ENCODE results near the gene PSMG3.

DNA sequence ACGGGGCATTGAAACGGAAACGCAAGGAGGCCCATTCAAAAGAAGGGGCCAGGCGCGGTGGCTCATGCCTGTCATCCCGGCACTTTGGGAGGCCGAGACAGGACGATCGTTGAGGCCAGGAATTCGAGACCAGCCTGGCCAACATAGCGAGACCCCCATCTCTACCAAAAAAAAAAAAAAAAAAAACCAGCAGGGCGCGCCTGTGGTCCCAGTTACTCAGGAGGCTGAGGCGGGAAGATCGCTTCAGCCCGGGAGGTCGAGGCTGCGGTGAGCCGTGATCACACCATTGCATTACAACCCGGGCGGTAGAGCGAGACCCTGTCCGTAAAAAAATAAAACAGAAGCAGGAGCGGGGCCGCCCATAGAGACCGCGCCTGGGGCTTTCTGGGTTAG lies 396 bp downstream of the PSMG3 start:
- TF ChIP-seq, protein P1, sequence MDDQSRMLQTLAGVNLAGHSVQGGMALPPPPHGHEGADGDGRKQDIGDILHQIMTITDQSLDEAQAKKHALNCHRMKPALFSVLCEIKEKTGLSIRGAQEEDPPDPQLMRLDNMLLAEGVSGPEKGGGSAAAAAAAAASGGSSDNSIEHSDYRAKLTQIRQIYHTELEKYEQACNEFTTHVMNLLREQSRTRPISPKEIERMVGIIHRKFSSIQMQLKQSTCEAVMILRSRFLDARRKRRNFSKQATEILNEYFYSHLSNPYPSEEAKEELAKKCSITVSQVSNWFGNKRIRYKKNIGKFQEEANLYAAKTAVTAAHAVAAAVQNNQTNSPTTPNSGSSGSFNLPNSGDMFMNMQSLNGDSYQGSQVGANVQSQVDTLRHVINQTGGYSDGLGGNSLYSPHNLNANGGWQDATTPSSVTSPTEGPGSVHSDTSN (IDR thresholded peaks at IDR 0.05): no peak
- TF ChIP-seq, protein P2, sequence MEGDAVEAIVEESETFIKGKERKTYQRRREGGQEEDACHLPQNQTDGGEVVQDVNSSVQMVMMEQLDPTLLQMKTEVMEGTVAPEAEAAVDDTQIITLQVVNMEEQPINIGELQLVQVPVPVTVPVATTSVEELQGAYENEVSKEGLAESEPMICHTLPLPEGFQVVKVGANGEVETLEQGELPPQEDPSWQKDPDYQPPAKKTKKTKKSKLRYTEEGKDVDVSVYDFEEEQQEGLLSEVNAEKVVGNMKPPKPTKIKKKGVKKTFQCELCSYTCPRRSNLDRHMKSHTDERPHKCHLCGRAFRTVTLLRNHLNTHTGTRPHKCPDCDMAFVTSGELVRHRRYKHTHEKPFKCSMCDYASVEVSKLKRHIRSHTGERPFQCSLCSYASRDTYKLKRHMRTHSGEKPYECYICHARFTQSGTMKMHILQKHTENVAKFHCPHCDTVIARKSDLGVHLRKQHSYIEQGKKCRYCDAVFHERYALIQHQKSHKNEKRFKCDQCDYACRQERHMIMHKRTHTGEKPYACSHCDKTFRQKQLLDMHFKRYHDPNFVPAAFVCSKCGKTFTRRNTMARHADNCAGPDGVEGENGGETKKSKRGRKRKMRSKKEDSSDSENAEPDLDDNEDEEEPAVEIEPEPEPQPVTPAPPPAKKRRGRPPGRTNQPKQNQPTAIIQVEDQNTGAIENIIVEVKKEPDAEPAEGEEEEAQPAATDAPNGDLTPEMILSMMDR (IDR thresholded peaks at IDR 0.05): no peak
- TF ChIP-seq MAFK (IDR thresholded peaks at IDR 0.05; ENCODE audit: partially characterized antibody): no peak
- TF ChIP-seq, protein P3, sequence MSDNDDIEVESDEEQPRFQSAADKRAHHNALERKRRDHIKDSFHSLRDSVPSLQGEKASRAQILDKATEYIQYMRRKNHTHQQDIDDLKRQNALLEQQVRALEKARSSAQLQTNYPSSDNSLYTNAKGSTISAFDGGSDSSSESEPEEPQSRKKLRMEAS (IDR thresholded peaks at IDR 0.05): no peak; the same call in 1 of the 2 replicates
- no peak for TF ChIP-seq SMC3 (IDR thresholded peaks at IDR 0.05)
- TF ChIP-seq, protein P4, sequence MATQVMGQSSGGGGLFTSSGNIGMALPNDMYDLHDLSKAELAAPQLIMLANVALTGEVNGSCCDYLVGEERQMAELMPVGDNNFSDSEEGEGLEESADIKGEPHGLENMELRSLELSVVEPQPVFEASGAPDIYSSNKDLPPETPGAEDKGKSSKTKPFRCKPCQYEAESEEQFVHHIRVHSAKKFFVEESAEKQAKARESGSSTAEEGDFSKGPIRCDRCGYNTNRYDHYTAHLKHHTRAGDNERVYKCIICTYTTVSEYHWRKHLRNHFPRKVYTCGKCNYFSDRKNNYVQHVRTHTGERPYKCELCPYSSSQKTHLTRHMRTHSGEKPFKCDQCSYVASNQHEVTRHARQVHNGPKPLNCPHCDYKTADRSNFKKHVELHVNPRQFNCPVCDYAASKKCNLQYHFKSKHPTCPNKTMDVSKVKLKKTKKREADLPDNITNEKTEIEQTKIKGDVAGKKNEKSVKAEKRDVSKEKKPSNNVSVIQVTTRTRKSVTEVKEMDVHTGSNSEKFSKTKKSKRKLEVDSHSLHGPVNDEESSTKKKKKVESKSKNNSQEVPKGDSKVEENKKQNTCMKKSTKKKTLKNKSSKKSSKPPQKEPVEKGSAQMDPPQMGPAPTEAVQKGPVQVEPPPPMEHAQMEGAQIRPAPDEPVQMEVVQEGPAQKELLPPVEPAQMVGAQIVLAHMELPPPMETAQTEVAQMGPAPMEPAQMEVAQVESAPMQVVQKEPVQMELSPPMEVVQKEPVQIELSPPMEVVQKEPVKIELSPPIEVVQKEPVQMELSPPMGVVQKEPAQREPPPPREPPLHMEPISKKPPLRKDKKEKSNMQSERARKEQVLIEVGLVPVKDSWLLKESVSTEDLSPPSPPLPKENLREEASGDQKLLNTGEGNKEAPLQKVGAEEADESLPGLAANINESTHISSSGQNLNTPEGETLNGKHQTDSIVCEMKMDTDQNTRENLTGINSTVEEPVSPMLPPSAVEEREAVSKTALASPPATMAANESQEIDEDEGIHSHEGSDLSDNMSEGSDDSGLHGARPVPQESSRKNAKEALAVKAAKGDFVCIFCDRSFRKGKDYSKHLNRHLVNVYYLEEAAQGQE (IDR thresholded peaks at IDR 0.05): no peak
- TF ChIP-seq RCOR1 (IDR thresholded peaks at IDR 0.05; ENCODE audit: low read depth, low read length): no peak
- no peak for TF ChIP-seq RAD21 (conservative IDR thresholded peaks at IDR 0.05 in 1 of 2, IDR thresholded peaks at IDR 0.05 in 1 of 2)
- TF ChIP-seq POLR2A (IDR thresholded peaks at IDR 0.05; ENCODE audit: low read length): no peak
- TF ChIP-seq CEBPB (IDR thresholded peaks at IDR 0.05): no peak
- no peak for TF ChIP-seq KDM1A (IDR thresholded peaks at IDR 0.05; ENCODE audit: low read depth)
- TF ChIP-seq HDAC2 (IDR thresholded peaks at IDR 0.05): no peak
- TF ChIP-seq JUN (IDR thresholded peaks at IDR 0.05): no peak
- TF ChIP-seq, protein P5, sequence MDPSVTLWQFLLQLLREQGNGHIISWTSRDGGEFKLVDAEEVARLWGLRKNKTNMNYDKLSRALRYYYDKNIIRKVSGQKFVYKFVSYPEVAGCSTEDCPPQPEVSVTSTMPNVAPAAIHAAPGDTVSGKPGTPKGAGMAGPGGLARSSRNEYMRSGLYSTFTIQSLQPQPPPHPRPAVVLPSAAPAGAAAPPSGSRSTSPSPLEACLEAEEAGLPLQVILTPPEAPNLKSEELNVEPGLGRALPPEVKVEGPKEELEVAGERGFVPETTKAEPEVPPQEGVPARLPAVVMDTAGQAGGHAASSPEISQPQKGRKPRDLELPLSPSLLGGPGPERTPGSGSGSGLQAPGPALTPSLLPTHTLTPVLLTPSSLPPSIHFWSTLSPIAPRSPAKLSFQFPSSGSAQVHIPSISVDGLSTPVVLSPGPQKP (IDR thresholded peaks at IDR 0.05; ENCODE audit: low read depth, low read length): no peak
